ENCODE data around the gene MORN1. TPM values are rescaled to one million over a fixed set of nuclear protein-coding genes. Genes with fewer than 3 reads are reported as not detected.

The MORN1 gene
- total and polyA plus RNA-seq, 2 donors: 5.7 to 6.4 TPM

DNA sequence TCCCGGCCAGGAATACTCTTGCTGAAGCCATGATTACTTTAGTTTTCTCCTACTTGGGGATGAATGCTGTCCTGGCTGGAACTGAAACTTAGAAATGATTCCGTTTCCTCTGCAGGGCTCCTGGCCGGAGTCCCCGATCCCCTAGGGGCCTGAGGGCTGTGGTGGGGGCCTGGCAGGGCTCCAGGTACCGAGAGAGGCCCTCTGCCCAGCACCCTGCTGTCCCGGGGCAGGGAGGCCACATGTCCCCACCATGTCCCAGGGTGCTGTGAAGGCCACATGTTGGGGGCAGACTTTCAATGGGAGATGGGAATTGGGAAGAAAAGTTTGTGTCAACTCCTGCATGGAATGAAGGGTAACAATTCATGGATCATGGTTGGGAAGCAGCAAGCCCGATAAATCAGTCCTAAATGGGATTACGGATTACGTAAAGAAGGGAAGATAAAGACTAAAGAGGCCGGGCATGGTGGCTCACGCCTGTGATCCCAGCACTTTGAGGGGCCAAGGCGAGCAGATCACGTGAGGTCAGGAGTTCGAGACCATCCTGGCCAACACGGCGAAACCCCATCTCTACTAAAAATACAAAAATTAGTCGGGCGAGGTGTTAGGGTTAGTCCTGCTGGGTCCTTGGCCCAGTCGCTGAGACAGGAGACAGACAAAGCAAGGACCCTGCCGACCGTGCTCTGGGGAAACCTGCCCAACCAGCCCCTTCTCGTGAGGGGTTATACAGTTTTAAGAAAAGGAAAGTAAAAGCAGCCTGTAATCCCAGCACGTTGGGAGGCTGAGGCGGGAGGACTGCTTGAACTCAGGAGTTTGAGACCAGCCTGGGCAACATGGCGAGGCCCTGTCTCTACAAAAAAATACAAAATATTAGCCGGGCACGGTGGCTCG lies 37.6 kb downstream of the MORN1 start:
- DNase-seq (ENCODE audit: low read depth in 6 of 9, low spot score in 9 of 9): no peak
- Histone ChIP-seq H3K27ac (ENCODE audit: low read depth in 1 of 2, low read length in 1 of 2) (no peak overlapping the region), H3K27me3 (ENCODE audit: control insufficient read depth in 2 of 2, insufficient read depth in 1 of 2, low read length in 1 of 2) (no peaks in the 10 kb centered on the region), H3K4me1 (ENCODE audit: control insufficient read depth in 2 of 2, insufficient read depth in 2 of 2, low read length in 2 of 2) (peaks cover 0 to 3% of the 10 kb centered on the region in 2 donors), H3K9me3 (ENCODE audit: control insufficient read depth in 2 of 2, insufficient read depth in 1 of 2, low read length in 1 of 2) (no peaks in the 10 kb centered on the region), H3K4me3 (ENCODE audit: low read length in 2 of 2) (no peak overlapping the region), H3K36me3 (ENCODE audit: control insufficient read depth in 2 of 2, insufficient read depth in 2 of 2, low read length in 1 of 2) (no peaks in the 10 kb centered on the region)
- 92% methylated on average over 28 of the region's 28 CpGs for WGBS

DNA sequence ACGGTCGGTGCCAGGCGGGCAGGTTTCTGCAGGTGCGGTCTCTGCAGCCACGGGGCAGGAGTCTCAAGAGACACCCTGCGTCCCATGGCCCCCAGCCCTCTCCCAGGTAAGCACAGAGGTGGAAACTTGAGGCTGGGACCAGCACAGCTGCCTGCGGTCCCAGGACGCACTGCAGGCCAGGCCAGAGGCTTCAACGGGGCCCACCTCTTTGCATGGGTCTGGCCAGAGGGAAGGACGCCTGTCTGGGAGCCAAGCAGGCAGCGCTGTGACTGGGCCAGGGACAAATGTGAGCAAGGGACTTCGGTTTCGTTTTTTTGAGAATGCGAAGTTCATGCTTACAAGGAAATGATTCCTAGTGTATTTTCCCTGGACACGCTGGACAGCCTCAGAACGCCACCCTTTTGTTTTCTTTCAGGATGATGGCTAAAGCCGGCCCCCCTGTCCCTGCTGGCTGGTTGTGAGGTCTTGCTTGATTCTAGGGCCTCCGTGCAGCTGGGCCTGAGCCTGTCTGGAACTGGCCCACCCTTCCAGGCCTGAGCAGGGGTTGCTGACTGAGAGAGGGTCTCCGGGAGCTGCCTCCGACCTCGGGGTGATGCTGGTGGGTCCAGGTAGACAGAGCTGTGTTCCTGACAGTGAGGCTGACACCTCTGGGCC lies 38.3 kb downstream of the MORN1 start:
- no peaks in the 10 kb centered on the region for H3K36me3 ChIP-seq (ENCODE audit: control insufficient read depth in 2 of 2, insufficient read depth in 2 of 2, low read length in 1 of 2)
- H3K27me3 ChIP-seq (ENCODE audit: control insufficient read depth in 2 of 2, insufficient read depth in 1 of 2, low read length in 1 of 2): no peaks in the 10 kb centered on the region
- DNase-seq (ENCODE audit: low read depth in 6 of 9, low spot score in 9 of 9): no peak
- H3K4me1 ChIP-seq (ENCODE audit: control insufficient read depth in 2 of 2, insufficient read depth in 2 of 2, low read length in 2 of 2): peaks cover 0 to 3% of the 10 kb centered on the region in 2 donors
- H3K9me3 ChIP-seq (ENCODE audit: control insufficient read depth in 2 of 2, insufficient read depth in 1 of 2, low read length in 1 of 2): no peaks in the 10 kb centered on the region
- no peak overlapping the region for H3K27ac ChIP-seq (ENCODE audit: low read depth in 1 of 2, low read length in 1 of 2)
- no peak overlapping the region for H3K4me3 ChIP-seq (ENCODE audit: low read length in 2 of 2)
- WGBS: 94% methylated on average over 21 of the region's 21 CpGs

DNA sequence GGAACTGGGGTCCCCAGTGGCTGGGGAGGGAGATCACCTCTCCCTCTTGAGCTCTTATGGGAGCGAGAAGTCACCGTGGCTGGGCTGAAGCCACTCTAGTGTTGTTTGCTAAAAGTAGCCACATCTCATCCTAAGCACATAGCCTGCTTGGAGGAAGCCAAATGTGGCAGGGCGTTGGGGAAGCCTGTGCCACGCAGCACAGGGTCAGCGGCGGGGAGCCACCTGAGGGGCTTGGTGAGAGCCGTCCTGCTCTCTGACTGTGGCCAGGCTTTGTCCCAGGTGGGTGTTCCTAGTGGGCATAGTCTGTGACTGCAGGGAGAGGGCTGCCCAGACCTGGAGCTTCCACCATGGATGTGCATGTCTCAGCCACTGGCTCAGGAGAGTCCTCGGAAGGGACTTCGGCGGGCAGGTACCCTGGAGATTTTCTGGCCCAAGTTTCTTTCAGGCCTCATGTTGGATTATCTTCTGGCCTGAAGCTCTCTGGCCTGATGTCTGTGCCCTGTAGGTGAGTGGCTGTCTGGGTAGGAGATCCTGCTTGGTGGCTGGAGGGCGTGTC lies 38.9 kb downstream of the MORN1 start:
- WGBS: 97% methylated on average over 11 of the region's 11 CpGs
- no peak overlapping the region for H3K27ac ChIP-seq (ENCODE audit: low read depth in 1 of 2, low read length in 1 of 2)
- no peaks in the 10 kb centered on the region for H3K27me3 ChIP-seq (ENCODE audit: control insufficient read depth in 2 of 2, insufficient read depth in 1 of 2, low read length in 1 of 2)
- DNase-seq (ENCODE audit: low read depth in 6 of 9, low spot score in 9 of 9): no peak
- H3K36me3 ChIP-seq (ENCODE audit: control insufficient read depth in 2 of 2, insufficient read depth in 2 of 2, low read length in 1 of 2): no peaks in the 10 kb centered on the region
- H3K4me3 ChIP-seq (ENCODE audit: low read length in 2 of 2): no peak overlapping the region
- H3K9me3 ChIP-seq (ENCODE audit: control insufficient read depth in 2 of 2, insufficient read depth in 1 of 2, low read length in 1 of 2): no peaks in the 10 kb centered on the region
- peaks cover 0 to 3% of the 10 kb centered on the region in 2 donors for H3K4me1 ChIP-seq (ENCODE audit: control insufficient read depth in 2 of 2, insufficient read depth in 2 of 2, low read length in 2 of 2)

- no peak overlapping the region for H3K27ac ChIP-seq (ENCODE audit: low read depth in 1 of 2, low read length in 1 of 2)
- WGBS: 96% methylated on average over 8 of the region's 8 CpGs
- H3K4me3 ChIP-seq (ENCODE audit: low read length in 2 of 2): no peak overlapping the region
- H3K36me3 ChIP-seq (ENCODE audit: control insufficient read depth in 2 of 2, insufficient read depth in 2 of 2, low read length in 1 of 2): no peaks in the 10 kb centered on the region
- no peak for DNase-seq (ENCODE audit: low read depth in 6 of 9, low spot score in 9 of 9)
- H3K27me3 ChIP-seq (ENCODE audit: control insufficient read depth in 2 of 2, insufficient read depth in 1 of 2, low read length in 1 of 2): no peaks in the 10 kb centered on the region
- H3K9me3 ChIP-seq (ENCODE audit: control insufficient read depth in 2 of 2, insufficient read depth in 1 of 2, low read length in 1 of 2): no peaks in the 10 kb centered on the region
- peaks cover 0 to 3% of the 10 kb centered on the region in 2 donors for H3K4me1 ChIP-seq (ENCODE audit: control insufficient read depth in 2 of 2, insufficient read depth in 2 of 2, low read length in 2 of 2)
Measured at GRCh38 chr1:2351723-2352122, 39.6 kb downstream of the MORN1 start.

DNA sequence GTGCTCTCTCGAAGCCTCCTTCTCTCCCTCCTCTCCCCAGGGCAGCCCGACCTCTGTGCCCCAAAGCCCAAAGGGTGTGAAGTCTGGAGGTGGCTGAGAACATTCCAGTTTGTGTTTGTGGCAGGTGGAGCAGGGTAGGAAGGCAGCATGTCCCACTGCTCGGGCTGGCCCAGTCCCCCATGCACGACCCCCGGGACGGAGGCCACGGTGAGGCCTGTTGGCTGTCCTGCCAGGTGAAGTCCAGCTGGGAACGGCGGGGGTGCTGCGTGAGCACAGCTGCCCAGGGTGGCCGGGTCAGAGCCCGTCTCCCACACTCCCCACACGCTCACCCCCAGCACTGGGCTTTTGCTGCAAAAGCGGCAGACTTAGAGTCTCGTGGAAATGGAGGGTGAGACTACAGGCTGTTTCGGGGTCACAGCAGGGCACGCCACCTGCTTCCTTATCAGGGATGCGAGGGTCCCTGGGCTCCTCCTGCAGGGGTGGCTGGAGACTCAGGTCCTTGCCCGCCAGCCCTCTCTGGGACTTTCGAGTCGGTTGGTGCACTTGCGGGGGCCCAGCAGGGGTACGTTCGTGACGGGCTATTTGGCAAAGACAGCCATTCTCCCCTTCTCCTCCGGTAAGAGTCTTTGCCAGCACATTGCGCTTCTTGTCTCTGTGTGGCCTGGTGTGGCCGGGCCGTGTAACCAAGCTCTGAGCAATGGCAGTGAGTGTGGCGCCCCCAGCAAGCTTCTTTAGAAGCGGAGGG lies 40.3 kb downstream of the MORN1 start:
- Histone ChIP-seq H3K36me3 (ENCODE audit: control insufficient read depth in 2 of 2, insufficient read depth in 2 of 2, low read length in 1 of 2) (no peaks in the 10 kb centered on the region), H3K27me3 (ENCODE audit: control insufficient read depth in 2 of 2, insufficient read depth in 1 of 2, low read length in 1 of 2) (no peaks in the 10 kb centered on the region), H3K27ac (ENCODE audit: low read depth in 1 of 2, low read length in 1 of 2) (no peak overlapping the region), H3K4me1 (ENCODE audit: control insufficient read depth in 2 of 2, insufficient read depth in 2 of 2, low read length in 2 of 2) (peaks cover 0 to 3% of the 10 kb centered on the region in 2 donors), H3K9me3 (ENCODE audit: control insufficient read depth in 2 of 2, insufficient read depth in 1 of 2, low read length in 1 of 2) (no peaks in the 10 kb centered on the region), H3K4me3 (ENCODE audit: low read length in 2 of 2) (no peak overlapping the region)
- 88% methylated on average over 31 of the region's 31 CpGs for WGBS
- DNase-seq (ENCODE audit: low read depth in 6 of 9, low spot score in 9 of 9): no peak

DNA sequence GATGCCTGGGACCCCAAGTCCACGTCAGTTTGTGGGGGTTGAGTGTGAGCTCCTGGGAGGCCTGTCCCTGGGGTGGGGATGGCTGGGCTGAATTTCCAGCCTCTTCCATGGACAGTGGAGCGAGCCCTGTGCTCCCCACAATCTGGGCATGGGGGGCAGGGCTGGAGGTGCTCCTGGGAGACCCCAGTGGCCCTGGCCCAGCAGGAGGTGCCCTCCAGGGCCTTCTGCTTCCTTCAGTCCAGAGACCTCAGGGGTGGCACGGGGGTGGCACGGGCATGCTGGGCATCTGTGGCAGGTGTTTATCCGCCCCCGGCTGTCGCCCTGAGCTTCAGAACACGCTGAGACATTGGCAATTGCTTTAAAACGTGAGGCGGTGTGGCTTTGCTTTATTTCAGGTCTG lies 40.9 kb downstream of the MORN1 start:
- H3K36me3 ChIP-seq (ENCODE audit: control insufficient read depth in 2 of 2, insufficient read depth in 2 of 2, low read length in 1 of 2): no peaks in the 10 kb centered on the region
- no peak overlapping the region for H3K4me3 ChIP-seq (ENCODE audit: low read length in 2 of 2)
- H3K27ac ChIP-seq (ENCODE audit: low read depth in 1 of 2, low read length in 1 of 2): no peak overlapping the region
- no peaks in the 10 kb centered on the region for H3K9me3 ChIP-seq (ENCODE audit: control insufficient read depth in 2 of 2, insufficient read depth in 1 of 2, low read length in 1 of 2)
- DNase-seq (ENCODE audit: low read depth in 6 of 9, low spot score in 9 of 9): no peak
- WGBS: 94% methylated on average over 10 of the region's 10 CpGs
- peaks cover 0 to 3% of the 10 kb centered on the region in 2 donors for H3K4me1 ChIP-seq (ENCODE audit: control insufficient read depth in 2 of 2, insufficient read depth in 2 of 2, low read length in 2 of 2)
- no peaks in the 10 kb centered on the region for H3K27me3 ChIP-seq (ENCODE audit: control insufficient read depth in 2 of 2, insufficient read depth in 1 of 2, low read length in 1 of 2)

DNA sequence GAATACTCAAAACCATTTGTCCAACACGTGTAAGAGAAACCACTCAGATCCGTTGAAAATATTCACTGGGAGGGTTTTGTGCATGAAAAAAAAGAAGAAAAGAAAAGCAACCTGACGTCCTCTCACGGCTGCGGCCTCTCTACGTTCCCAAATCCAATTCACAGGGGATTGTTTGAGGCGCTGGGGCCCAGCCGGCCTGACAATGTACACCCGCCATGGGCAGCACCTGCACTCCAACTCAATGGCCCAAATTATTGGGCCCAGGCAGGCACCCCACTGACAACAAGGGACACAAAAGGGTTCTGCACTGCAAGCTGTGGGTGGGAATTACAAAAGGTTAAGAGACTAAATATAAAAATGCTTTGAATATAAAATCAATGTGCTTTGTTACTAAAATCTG lies 41.5 kb downstream of the MORN1 start:
- H3K4me3 ChIP-seq (ENCODE audit: low read length in 2 of 2): no peak overlapping the region
- DNase-seq (ENCODE audit: low read depth in 6 of 9, low spot score in 9 of 9): no peak
- no peaks in the 10 kb centered on the region for H3K27me3 ChIP-seq (ENCODE audit: control insufficient read depth in 2 of 2, insufficient read depth in 1 of 2, low read length in 1 of 2)
- no peaks in the 10 kb centered on the region for H3K9me3 ChIP-seq (ENCODE audit: control insufficient read depth in 2 of 2, insufficient read depth in 1 of 2, low read length in 1 of 2)
- H3K27ac ChIP-seq (ENCODE audit: low read depth in 1 of 2, low read length in 1 of 2): no peak overlapping the region
- 98% methylated on average over 9 of the region's 9 CpGs for WGBS
- peaks cover 0 to 1% of the 10 kb centered on the region in 2 donors for H3K4me1 ChIP-seq (ENCODE audit: control insufficient read depth in 2 of 2, insufficient read depth in 2 of 2, low read length in 2 of 2)
- H3K36me3 ChIP-seq (ENCODE audit: control insufficient read depth in 2 of 2, insufficient read depth in 2 of 2, low read length in 1 of 2): no peaks in the 10 kb centered on the region

- no peak overlapping the region for H3K4me3 ChIP-seq (ENCODE audit: low read length in 2 of 2)
- 94% methylated on average over 59 of the region's 59 CpGs for WGBS
- no peak for DNase-seq (ENCODE audit: low read depth in 6 of 9, low spot score in 9 of 9)
Measured at GRCh38 chr1:2348346-2349325, 42.7 kb downstream of the MORN1 start.

More at GRCh38 chr1:2348346-2349325, 42.7 kb downstream of the MORN1 start:
- Histone ChIP-seq H3K36me3 (ENCODE audit: control insufficient read depth in 2 of 2, insufficient read depth in 2 of 2, low read length in 1 of 2) (no peaks in the 10 kb centered on the region), H3K9me3 (ENCODE audit: control insufficient read depth in 2 of 2, insufficient read depth in 1 of 2, low read length in 1 of 2) (no peaks in the 10 kb centered on the region), H3K27ac (ENCODE audit: low read depth in 1 of 2, low read length in 1 of 2) (no peak overlapping the region), H3K4me1 (ENCODE audit: control insufficient read depth in 2 of 2, insufficient read depth in 2 of 2, low read length in 2 of 2) (no peaks in the 10 kb centered on the region), H3K27me3 (ENCODE audit: control insufficient read depth in 2 of 2, insufficient read depth in 1 of 2, low read length in 1 of 2) (no peaks in the 10 kb centered on the region)
